ENCODE data around the gene RNF31. TPM values are rescaled to one million over a fixed set of nuclear protein-coding genes. Genes with fewer than 3 reads are reported as not detected.

RNF31 gene
- total and polyA plus RNA-seq, 2 of the 13 experiments (the other 11 are each of a cell fraction or from before 2014, with no cell fraction given): 48.2 to 86.8 TPM

GRCh38 chr14:24114532-24115421, 32.5 kb upstream of the RNF31 start, which contains the start of the genes DCAF11 and NRL (continued):
- TF ChIP-seq HMGXB3 (CRISPR knock-in tag; IDR thresholded peaks at IDR 0.05; ENCODE audit: borderline replicate concordance): peak; percentile 99
- no peak for TF ChIP-seq HDAC1 (CRISPR knock-in tag; IDR thresholded peaks at IDR 0.05)
- TF ChIP-seq CREB1 (IDR thresholded peaks at IDR 0.05): peak; percentile 99
- TF ChIP-seq CREB1 (CRISPR knock-in tag; IDR thresholded peaks at IDR 0.05): no peak
- no peak; the same call in 1 of the 2 replicates for TF ChIP-seq NCOA1 (CRISPR knock-in tag; IDR thresholded peaks at IDR 0.05)
- TF ChIP-seq ZFP36 (IDR thresholded peaks at IDR 0.05; ENCODE audit: borderline replicate concordance, low read depth, low read length, partially characterized antibody): no peak
- TF ChIP-seq GTF2F1 (IDR thresholded peaks at IDR 0.05; ENCODE audit: low read length): no peak
- TF ChIP-seq MTERF4 (CRISPR knock-in tag; IDR thresholded peaks at IDR 0.05): peak; percentile 95
- TF ChIP-seq ASH2L (IDR thresholded peaks at IDR 0.05; ENCODE audit: insufficient read length, low read depth, low read length): peak; percentile 86
- TF ChIP-seq ZMYM3 (CRISPR knock-in tag; IDR thresholded peaks at IDR 0.05): peak; percentile 92
- peak; percentile 83 for TF ChIP-seq MAZ (IDR thresholded peaks at IDR 0.05; ENCODE audit: borderline replicate concordance, low read depth, low read length)
- TF ChIP-seq MAZ (CRISPR knock-in tag; IDR thresholded peaks at IDR 0.05; ENCODE audit: low read depth): peak; percentile 99
- TF ChIP-seq ZNF12 (CRISPR knock-in tag; IDR thresholded peaks at IDR 0.05): peak; percentile 87
- peak; percentile 96 for TF ChIP-seq MAF1 (CRISPR knock-in tag; IDR thresholded peaks at IDR 0.05; ENCODE audit: borderline replicate concordance)
- TF ChIP-seq POLR2A (IDR thresholded peaks at IDR 0.05; ENCODE audit: insufficient read depth in 1 of 2, low read depth in 2 of 2, low read length in 2 of 2): peak in 1 of 2 experiments; percentile 97; a peak in 2 of 4 replicates
- no peak for TF ChIP-seq ZNF17 (CRISPR knock-in tag; IDR thresholded peaks at IDR 0.05)
- peak; percentile 99 for TF ChIP-seq BORCS8-MEF2B (CRISPR knock-in tag; IDR thresholded peaks at IDR 0.05)
- TF ChIP-seq ZNF510 (CRISPR knock-in tag; IDR thresholded peaks at IDR 0.05; ENCODE audit: low read depth): peak; percentile 95
- peak; percentile 99 for TF ChIP-seq ZNF501 (CRISPR knock-in tag; IDR thresholded peaks at IDR 0.05)
- TF ChIP-seq HES4 (CRISPR knock-in tag; IDR thresholded peaks at IDR 0.05; ENCODE audit: borderline replicate concordance): peak; percentile 88; the same call in 1 of the 2 replicates
- TF ChIP-seq AKAP8 (CRISPR knock-in tag; IDR thresholded peaks at IDR 0.05): peak; percentile 96
- peak; percentile 53 for TF ChIP-seq ZNF143 (CRISPR knock-in tag; IDR thresholded peaks at IDR 0.05)
- 0 out of 2 replicates have a peak, but pooled peaks have one; percentile 13 for TF ChIP-seq ZNF20 (CRISPR knock-in tag; IDR thresholded peaks at IDR 0.05)
- no peak; the same call in none of the 2 replicates for TF ChIP-seq ZNF3 (CRISPR knock-in tag; IDR thresholded peaks at IDR 0.05)
- TF ChIP-seq ZNF263 (CRISPR knock-in tag; IDR thresholded peaks at IDR 0.05): peak; percentile 87
- peak; percentile 97 for TF ChIP-seq ZFP90 (CRISPR knock-in tag; IDR thresholded peaks at IDR 0.05; ENCODE audit: borderline replicate concordance)

All from HepG2 (cell line).